ENCODE results near the gene KCNE3.

The KCNE3 gene

GRCh38 chr11:74444173-74444826 is 23.0 kb downstream of the KCNE3 start:
- TF ChIP-seq CTCF (IDR thresholded peaks at IDR 0.05; ENCODE audit: insufficient read depth, low read depth, low read length, missing control alignments): no peak
- DNase-seq (ENCODE audit: low read depth): no peak
- H3K4me3 ChIP-seq (ENCODE audit: low read depth, low read length): no peak overlapping the region

GRCh38 chr11:74443071-74443864 is 24.1 kb downstream of the KCNE3 start:
- TF ChIP-seq CTCF (IDR thresholded peaks at IDR 0.05; ENCODE audit: insufficient read depth, low read depth, low read length, missing control alignments): no peak
- H3K4me3 ChIP-seq (ENCODE audit: low read depth, low read length): no peak overlapping the region
- no peak for DNase-seq (ENCODE audit: low read depth)

GRCh38 chr11:74442636-74443035 is 24.7 kb downstream of the KCNE3 start:
- H3K4me3 ChIP-seq (ENCODE audit: low read depth, low read length): no peak overlapping the region
- no peak for TF ChIP-seq CTCF (IDR thresholded peaks at IDR 0.05; ENCODE audit: insufficient read depth, low read depth, low read length, missing control alignments)
- no peak for DNase-seq (ENCODE audit: low read depth)

- no peak for DNase-seq (ENCODE audit: low read depth)
- no peak for TF ChIP-seq CTCF (IDR thresholded peaks at IDR 0.05; ENCODE audit: insufficient read depth, low read depth, low read length, missing control alignments)
- no peak overlapping the region for H3K4me3 ChIP-seq (ENCODE audit: low read depth, low read length)
Observed at GRCh38 chr11:74438681-74439080, 28.7 kb downstream of the KCNE3 start.

- H3K4me3 ChIP-seq (ENCODE audit: low read depth, low read length): no peak overlapping the region
- no peak for DNase-seq (ENCODE audit: low read depth)
- TF ChIP-seq CTCF (IDR thresholded peaks at IDR 0.05; ENCODE audit: insufficient read depth, low read depth, low read length, missing control alignments): no peak
Observed at GRCh38 chr11:74437441-74438042, 29.8 kb downstream of the KCNE3 start.

- no peak for DNase-seq (ENCODE audit: low read depth)
- H3K4me3 ChIP-seq (ENCODE audit: low read depth, low read length): no peak overlapping the region
- TF ChIP-seq CTCF (IDR thresholded peaks at IDR 0.05; ENCODE audit: insufficient read depth, low read depth, low read length, missing control alignments): no peak
Observed at GRCh38 chr11:74434528-74434927, 32.8 kb downstream of the KCNE3 start.

Measured in GM12865 (cell line).